Gastrocnemius medialis (tissue), 4 donors: ENCODE measurements around the gene BARX2.

Experiments
- CTCF ChIP-seq, 5 experiments: fragments of 450-650 bp in 3 of 5; fragments of 200-600 bp in 2 of 5; sonication (generic) in 2 of 5; IDR thresholded peaks in 4 of 5; conservative IDR thresholded peaks in 1 of 5; 1 replicate in 4 of 5; 2 replicates in 1 of 5; pipeline ENCODE4 v1.5.1; 2016 to 2019; ENCODE audit warnings: antibody characterized with exemption in 5 of 5, mild to moderate bottlenecking in 3 of 5, moderate library complexity in 3 of 5
- POLR2A ChIP-seq, 2 donors: fragments of 450-650 bp; IDR thresholded peaks; one replicate each; pipeline ENCODE4 v1.6.1; 2017; ENCODE audit warnings: antibody characterized with exemption in 2 of 2, mild to moderate bottlenecking in 2 of 2, moderate library complexity in 2 of 2

GRCh38 chr11:129382583-129382982 is 6.9 kb downstream of the BARX2 start:
- TF ChIP-seq CTCF (IDR thresholded peaks at IDR 0.05 in 4 of 5, conservative IDR thresholded peaks at IDR 0.05 in 1 of 5) (no peak), POLR2A (IDR thresholded peaks at IDR 0.05) (no peak)
